Gastroesophageal sphincter (tissue), 4 donors: ENCODE data around the gene PNCK. TPM values are rescaled to one million over a fixed set of nuclear protein-coding genes. Genes with fewer than 3 reads are reported as not detected.
A peak's percentile ranks its signal among the peaks of the same experiment; 100 is the strongest.

Experiments used
- ATAC-seq: fragments of 150-250 bp; one replicate; pipeline ENCODE4 v1.9.1; 2016; ENCODE audit warnings: mild to moderate bottlenecking, moderate library complexity
- H3K27ac ChIP-seq, 4 donors: fragments of 200-600 bp; sonication (generic) in 3 of 4; 1 replicate in 3 of 4; 2 replicates in 1 of 4; pipeline ENCODE4 v1.5.1; 2016 to 2019
- H3K27me3 ChIP-seq: fragments of 200-600 bp; sonication (generic); one replicate; pipeline ENCODE4 v1.5.1; 2019
- H3K36me3 ChIP-seq, 2 donors: fragments of 200-600 bp; sonication (generic); one replicate each; pipeline ENCODE4 v1.5.1; 2019; ENCODE audit warnings: control low read depth in 1 of 2
- H3K4me1 ChIP-seq, 3 donors: fragments of 200-600 bp; sonication (generic); 1 replicate in 2 of 3; 2 replicates in 1 of 3; pipeline ENCODE4 v1.5.1; 2016 to 2019; ENCODE audit warnings: control low read depth in 2 of 3
- H3K4me3 ChIP-seq, 2 donors: fragments of 200-600 bp; sonication (generic); one replicate each; pipeline ENCODE4 v1.5.1; 2019; ENCODE audit warnings: mild to moderate bottlenecking in 1 of 2, moderate library complexity in 1 of 2
- H3K9me3 ChIP-seq, 3 donors: fragments of 200-600 bp; sonication (generic); one replicate each; pipeline ENCODE4 v1.5.1; 2017 to 2019; ENCODE audit warnings: control low read depth in 2 of 3
- CTCF ChIP-seq, 4 experiments: fragments of 200-600 bp in 2 of 4; fragments of 450-650 bp in 2 of 4; sonication (generic) in 1 of 4; IDR thresholded peaks; one replicate each; pipeline ENCODE4 v1.5.1; 2017 to 2019; ENCODE audit warnings: antibody characterized with exemption in 4 of 4, mild to moderate bottlenecking in 2 of 4, moderate library complexity in 2 of 4
- EP300 ChIP-seq: sonication (generic); formaldehyde crosslinking; IDR thresholded peaks from one replicate; pipeline ENCODE4 v1.6.1; 2017; ENCODE audit warnings: antibody characterized with exemption, mild to moderate bottlenecking
- POLR2A ChIP-seq, 2 donors: fragments of 450-650 bp; IDR thresholded peaks; one replicate each; pipeline ENCODE4 v1.6.1; 2017; ENCODE audit warnings: antibody characterized with exemption in 2 of 2, mild to moderate bottlenecking in 2 of 2, moderate library complexity in 1 of 2
- POLR2AphosphoS5 ChIP-seq: sonication (generic); formaldehyde crosslinking; IDR thresholded peaks from one replicate; pipeline ENCODE4 v1.6.1; 2017; ENCODE audit warnings: antibody characterized with exemption
- WGBS, 2 donors: methylation state at CpG; one replicate each; pipeline ENCODE4 v1.1.5; 2018; ENCODE audit warnings: low coverage in 1 of 2; 5-methylcytosine and 5-hydroxymethylcytosine counted together
- total RNA-seq, 4 donors: library from RNA; depleted of rRNA; stranded (reverse); fragments of >200 nt; gene quantifications; one replicate each; pipeline ENCODE4 v1.1.0, GENCODE V29; 2016

PNCK gene
- total RNA-seq, 4 donors from 2014 or later: 14.4 to 55.9 (median 30.1) TPM

GRCh38 chrX:153644356-153645125 is 29.1 kb downstream of the PNCK start:
- Histone ChIP-seq H3K27me3 (peaks cover 87% of the 10 kb centered on the region), H3K4me3 (no peak overlapping the region)
- TF ChIP-seq CTCF (IDR thresholded peaks at IDR 0.05): no peak
- no peak for TF ChIP-seq POLR2AphosphoS5
- no peak for TF ChIP-seq EP300
- TF ChIP-seq POLR2A (IDR thresholded peaks at IDR 0.05): no peak

GRCh38 chrX:153643431-153644351 is 29.9 kb downstream of the PNCK start:
- peaks cover 79% of the 10 kb centered on the region for H3K27me3 ChIP-seq
- peak in 1 of 4 experiments; percentile 19 for TF ChIP-seq CTCF (IDR thresholded peaks at IDR 0.05)
- TF ChIP-seq POLR2AphosphoS5: no peak

More at GRCh38 chrX:153644356-153645125, 29.1 kb downstream of the PNCK start:
- H3K36me3 ChIP-seq: no peaks in the 10 kb centered on the region
- no peaks in the 10 kb centered on the region for H3K9me3 ChIP-seq
- 38% methylated on average over 10 of the region's 46 CpGs; no CpG with 5 or more reads in 1 of the 2 donors for WGBS, 2 donors
- no peak for ATAC-seq
- H3K4me1 ChIP-seq: peaks cover 0 to 47% (median 10%) of the 10 kb centered on the region in 3 donors
- no peak overlapping the region for H3K27ac ChIP-seq

GRCh38 chrX:153642655-153643430 is 30.8 kb downstream of the PNCK start:
- no peak for TF ChIP-seq EP300
- no peak for TF ChIP-seq CTCF (IDR thresholded peaks at IDR 0.05)
- no peak for TF ChIP-seq POLR2AphosphoS5
- no peak for TF ChIP-seq POLR2A (IDR thresholded peaks at IDR 0.05)
- no peak for ATAC-seq
- Histone ChIP-seq H3K9me3 (no peaks in the 10 kb centered on the region), H3K27me3 (peaks cover 70% of the 10 kb centered on the region), H3K36me3 (no peaks in the 10 kb centered on the region), H3K4me3 (peak overlapping the region in 1 of 2 donors; percentile 26), H3K27ac (no peak overlapping the region), H3K4me1 (peaks cover 0 to 43% (median 10%) of the 10 kb centered on the region in 3 donors)
- 3 to 40% methylated on average over 6 to 27 of the region's 48 CpGs for WGBS, 2 donors

More at GRCh38 chrX:153643431-153644351, 29.9 kb downstream of the PNCK start:
- H3K36me3 ChIP-seq: no peaks in the 10 kb centered on the region
- 0% methylated on average over 3 of the region's 84 CpGs; no CpG with 5 or more reads in 1 of the 2 donors for WGBS, 2 donors
- H3K27ac ChIP-seq: no peak overlapping the region
- H3K9me3 ChIP-seq: no peaks in the 10 kb centered on the region
- H3K4me1 ChIP-seq: peaks cover 0 to 47% (median 10%) of the 10 kb centered on the region in 3 donors
- H3K4me3 ChIP-seq: peak overlapping the region in 1 of 2 donors; percentile 21
- ATAC-seq: no peak

- Histone ChIP-seq H3K4me1 (peaks cover 0 to 36% (median 10%) of the 10 kb centered on the region in 3 donors), H3K36me3 (no peaks in the 10 kb centered on the region), H3K27me3 (peaks cover 63% of the 10 kb centered on the region), H3K9me3 (no peaks in the 10 kb centered on the region), H3K4me3 (peak overlapping the region in 1 of 2 donors; percentile 26), H3K27ac (no peak overlapping the region)
- ATAC-seq: no peak
- no peak for TF ChIP-seq EP300
- TF ChIP-seq CTCF (IDR thresholded peaks at IDR 0.05): no peak
- no peak for TF ChIP-seq POLR2AphosphoS5
- no peak for TF ChIP-seq POLR2A (IDR thresholded peaks at IDR 0.05)
- WGBS, 2 donors: 20% methylated on average over 2 of the region's 62 CpGs; no CpG with 5 or more reads in 1 of the 2 donors
Measured at GRCh38 chrX:153642051-153642654, 31.5 kb downstream of the PNCK start.
